Stimulated activated CD4-positive, alpha-beta T cell treated with anti-CD3 and anti-CD28 coated beads, Interleukin-1b, Interleukin-23, amount 100 ng/mL, for 48 hours (primary cell): ENCODE data around the gene SERF2.
A peak's percentile ranks its signal among the peaks of the same experiment; 100 is the strongest.
"Not testable (repeated sequence)": the region's sequence is repeated elsewhere in the genome, so short reads cannot be mapped to it uniquely, and the experiment has no call there.

Experiments used
- DNase-seq: peaks from one replicate; pipeline ENCODE4 v3.0.0-alpha.2; 2020

SERF2 gene

DNA sequence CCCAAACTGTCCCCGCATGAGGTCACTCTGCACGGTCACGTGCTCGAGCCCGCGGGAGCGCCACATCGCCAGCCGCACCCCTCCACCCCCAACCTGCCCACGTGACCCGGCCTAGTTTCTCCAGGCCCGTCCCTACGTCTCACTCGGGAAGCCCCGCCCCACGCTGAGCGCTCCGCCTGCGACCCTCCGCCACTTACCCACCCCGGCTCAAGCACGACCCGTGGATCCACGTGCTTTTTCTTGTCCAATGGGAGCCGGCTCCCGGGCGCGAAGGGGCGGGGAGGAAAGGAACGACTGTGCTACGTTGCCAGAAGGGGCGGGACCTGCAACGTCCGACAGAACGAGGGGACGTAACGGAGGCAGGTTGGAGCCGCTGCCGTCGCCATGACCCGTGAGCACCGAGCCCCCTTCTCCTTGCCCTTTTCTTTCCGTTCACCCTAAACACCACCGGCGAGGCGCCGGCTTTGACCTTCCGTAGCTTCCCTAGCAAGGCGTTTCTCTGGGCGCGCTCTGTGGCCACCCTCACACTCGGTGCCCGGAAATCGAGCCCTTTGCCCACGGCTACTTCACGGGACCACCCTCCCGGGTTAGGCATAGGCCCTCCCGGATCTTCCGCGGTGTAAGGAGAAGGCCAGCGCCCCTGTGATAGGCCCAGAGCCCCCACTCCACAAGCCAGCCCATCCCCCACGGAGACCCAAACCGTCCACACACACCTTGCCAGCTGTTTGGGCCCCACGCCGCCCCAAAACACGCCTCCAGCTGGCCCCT, at the start of gene SERF2:
Gene SERF2, plus strand, starts transcription at position 328 of the 768 bp plus-strand sequence. Its CDS starts 57 bp downstream, at position 385.
- DNase-seq, result peak; percentile 100

DNA sequence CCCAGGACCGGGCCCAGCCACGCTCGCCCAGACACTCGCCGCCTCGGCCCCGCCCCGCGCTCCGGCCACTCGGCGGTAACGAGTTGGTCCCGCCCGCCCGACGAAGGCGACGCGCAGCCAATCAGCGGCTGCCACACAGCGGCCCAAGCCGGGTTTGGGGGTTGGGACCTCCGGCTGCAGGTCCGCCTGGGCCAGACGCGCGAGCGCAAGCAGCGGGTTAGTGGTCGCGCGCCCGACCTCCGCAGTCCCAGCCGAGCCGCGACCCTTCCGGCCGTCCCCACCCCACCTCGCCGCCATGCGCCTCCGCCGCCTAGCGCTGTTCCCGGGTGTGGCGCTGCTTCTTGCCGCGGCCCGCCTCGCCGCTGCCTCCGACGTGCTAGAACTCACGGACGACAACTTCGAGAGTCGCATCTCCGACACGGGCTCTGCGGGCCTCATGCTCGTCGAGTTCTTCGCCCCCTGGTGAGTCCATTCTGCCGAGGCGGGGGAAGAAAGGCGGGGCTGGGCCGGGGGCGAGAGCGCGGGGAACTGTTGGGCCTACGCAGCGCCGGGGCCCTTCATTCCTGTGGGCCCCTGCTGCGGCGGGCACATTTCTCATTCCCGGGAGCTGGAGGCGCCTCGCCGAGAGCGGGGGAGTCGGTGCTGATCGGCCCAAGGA, 45.7 kb upstream of the SERF2 start, which contains the start of gene PDIA3:
Gene PDIA3, plus strand, starts transcription at position 194 of the 658 bp plus-strand sequence. Its CDS starts 102 bp downstream, at position 296.
- DNase-seq, result peak; percentile 89

DNA sequence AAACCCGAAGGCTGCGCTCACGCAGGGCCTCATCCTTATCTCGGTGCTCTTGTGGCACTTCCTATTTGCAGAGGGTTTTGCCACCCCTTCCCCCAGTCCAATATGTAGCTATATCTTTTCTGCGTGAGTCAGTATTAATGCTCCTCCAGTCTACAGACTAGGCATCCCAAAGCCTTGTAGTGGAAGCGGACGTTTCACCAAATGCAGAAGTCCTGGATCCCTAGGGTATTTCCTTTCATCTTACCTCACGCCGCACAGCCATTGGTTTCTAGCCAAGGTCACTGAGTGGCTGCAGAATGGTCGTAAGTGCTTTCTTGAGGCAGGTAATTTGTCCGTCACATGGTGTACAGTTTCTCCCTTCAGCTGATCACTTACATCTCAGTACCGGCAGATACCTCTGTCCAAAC, 45.2 kb upstream of the SERF2 start:
- DNase-seq, result not testable (repeated sequence)

DNA sequence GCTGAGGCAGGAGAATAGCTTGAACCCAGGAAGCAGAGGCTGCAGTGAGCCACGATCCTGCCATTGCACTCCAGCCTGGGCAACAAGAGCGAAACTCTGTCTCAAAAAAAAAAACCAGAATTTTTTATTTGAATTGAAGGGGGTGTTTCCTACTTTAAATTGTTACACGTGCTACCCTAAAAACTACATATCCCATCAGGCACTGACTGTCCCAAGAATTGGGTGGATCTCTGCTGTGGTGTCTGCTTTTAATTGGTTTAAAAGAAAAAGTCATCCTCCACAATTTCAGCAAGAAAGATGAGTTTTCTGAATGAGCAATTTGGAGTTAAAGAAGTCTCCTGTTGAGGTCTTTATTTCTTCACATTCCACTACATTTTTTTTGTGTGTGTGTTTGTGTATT, 43.7 kb upstream of the SERF2 start:
- peak; percentile 8 for DNase-seq

DNA sequence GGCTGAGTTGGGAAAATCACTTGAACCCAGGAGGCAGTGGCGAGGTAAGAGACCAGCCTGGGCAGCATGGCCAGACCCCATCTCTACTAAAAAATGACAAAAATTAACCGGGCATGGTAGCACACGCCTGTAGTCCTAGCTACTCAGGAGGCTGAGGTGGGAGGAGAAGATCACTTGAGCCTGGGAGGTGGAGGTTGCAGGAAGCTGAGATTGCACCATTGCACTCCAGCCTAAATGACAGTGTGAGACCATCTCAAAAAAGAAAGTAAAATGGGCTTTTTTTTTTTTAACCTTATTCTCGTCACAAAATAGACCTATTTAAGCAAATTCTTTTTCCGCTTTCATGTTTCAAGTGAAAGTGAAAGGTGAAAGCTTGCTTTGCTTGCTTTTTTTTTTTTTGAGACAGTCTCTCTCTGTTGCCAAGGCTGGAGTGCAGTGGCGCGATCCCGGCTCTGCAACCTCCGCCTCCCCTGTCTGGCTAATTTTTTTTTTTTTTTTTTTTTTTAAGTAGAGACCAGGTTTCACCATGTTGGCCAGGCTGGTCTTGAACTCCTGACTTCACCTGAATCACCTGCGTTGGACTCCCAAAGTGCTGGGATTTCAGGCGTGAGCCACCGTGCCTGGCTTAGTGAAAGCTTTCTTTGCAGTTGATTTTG, 42.3 kb upstream of the SERF2 start:
- DNase-seq, result peak; percentile 56

DNA sequence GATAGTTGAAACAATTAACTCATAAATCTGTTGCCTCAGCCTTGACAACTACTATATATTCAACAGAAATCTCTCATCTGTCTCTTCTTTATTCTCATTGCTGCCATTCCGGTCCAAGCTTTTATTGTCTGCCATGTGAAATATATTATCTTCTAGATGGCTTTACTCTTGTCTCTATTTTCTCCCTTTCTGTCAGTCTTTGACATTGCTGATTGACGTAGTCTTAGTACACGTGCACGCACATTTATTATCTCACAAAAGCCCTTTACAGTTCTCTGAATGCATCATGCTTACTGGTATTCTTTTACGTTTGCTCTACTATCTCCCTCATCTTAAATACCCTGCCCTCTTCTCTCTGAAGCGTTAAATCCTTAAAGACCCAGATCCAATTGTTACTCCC, 40.2 kb upstream of the SERF2 start:
- no peak for DNase-seq

DNA sequence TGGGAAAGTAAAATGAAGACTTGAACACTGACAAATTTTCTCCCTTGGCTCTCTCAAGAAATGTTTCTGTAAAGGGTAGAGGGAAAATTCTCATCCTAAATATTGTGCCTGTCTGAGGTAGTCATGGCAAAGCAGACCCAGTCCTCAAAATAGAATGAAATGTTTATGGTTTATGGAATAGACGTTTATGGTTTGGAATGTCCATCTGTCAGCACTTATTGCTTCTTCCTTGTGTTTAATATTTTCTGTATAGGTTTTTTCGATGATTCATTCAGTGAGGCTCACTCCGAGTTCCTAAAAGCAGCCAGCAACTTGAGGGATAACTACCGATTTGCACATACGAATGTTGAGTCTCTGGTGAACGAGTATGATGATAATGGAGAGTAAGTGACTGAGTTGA, 29.3 kb upstream of the SERF2 start:
- DNase-seq, result no peak

DNA sequence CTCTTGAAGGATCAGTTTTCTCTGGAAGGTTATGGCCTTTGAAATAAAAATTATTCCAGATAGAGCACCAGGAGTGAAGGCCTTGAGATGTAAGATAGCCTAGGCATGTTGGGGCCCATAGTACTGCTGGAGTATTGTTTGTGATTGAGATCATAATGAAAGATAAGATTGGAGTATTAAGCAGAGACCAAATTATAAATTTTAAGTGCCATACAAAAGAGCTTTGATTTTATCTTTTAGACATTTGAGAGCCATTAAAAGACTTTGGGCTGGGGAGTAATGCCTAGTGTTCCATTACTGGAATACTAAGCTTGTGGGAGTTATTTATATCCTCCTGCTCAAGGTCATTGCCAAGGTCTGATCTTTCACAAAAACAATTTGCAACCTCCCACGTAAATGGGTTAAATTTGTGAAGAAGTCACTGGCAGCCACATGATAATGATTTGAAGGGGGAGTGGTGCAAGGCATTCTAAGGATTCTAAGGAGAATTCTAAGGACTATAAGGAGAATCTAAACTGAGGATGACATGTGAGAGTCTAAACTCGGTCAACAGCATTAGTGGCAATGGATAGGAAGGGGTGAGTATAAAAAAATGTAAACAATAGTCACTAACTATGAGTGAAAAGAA, 28.2 kb upstream of the SERF2 start:
- DNase-seq, result no peak

DNA sequence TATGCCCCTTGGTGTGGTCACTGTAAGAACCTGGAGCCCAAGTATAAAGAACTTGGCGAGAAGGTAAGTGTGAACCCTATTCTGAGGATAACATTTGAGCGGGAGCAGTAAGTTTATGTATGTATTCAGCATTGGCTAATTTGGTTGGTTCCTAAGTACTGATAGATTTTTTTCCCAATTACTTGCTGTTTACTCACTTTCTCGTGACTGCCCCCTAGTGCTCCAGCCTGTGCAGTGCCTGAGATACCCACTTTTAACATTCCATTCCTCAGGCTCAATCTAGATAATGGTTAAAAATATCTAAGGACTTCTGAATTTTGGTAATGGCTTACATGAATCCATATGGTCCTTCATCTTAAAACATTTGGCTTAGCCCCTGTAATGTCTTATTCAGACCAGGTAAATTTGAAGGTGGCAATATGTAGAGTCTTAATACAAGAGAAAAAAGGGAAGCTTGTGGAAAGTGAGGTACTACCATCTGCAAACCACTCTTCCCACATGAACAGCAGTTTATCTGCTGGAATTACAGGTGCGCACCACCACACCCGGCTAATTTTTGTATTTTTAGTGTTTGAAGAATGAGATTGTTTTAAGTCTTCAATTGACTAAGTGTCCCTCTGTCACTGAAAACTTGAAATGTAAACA, 22.4 kb upstream of the SERF2 start:
- peak; percentile 56 for DNase-seq

DNA sequence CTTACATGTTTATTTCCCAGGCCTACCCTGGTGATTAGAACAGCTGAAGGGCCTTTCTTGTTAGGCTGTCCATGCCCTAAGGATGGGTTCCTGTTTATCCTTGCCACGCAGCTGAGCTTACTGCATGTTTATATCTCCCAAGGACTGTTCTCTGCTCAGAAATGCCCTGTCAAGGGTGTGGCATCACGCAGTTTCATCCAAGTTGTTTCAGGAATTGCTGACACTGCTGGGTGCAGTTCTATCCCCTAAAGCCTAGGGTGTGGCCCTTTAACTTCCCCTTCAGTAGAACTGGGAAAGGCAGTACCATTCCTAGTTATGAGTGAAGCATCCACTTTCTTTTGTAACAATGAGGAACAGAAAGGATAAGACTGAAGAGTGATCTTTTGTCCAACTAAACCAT, 20.3 kb upstream of the SERF2 start:
- DNase-seq, result no peak

DNA sequence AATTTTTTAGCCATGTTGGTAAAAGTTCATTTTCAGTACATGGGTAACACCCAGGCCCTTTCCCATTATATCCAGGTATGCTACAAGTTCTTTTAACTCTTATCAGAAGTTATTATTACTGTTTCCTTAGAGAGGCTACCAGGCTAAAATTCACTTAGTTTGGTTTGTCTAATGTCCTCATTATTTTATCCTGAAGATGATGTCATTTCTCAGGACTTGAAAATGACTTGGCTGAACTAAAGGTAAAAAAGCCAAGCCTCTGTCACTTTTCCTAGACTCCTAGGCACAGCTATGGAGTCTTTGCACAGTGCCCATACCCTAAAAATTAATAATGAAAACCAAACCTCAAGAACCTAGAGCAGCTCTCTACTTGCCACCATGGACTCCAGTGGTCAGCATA, 19.5 kb upstream of the SERF2 start:
- no peak for DNase-seq

DNA sequence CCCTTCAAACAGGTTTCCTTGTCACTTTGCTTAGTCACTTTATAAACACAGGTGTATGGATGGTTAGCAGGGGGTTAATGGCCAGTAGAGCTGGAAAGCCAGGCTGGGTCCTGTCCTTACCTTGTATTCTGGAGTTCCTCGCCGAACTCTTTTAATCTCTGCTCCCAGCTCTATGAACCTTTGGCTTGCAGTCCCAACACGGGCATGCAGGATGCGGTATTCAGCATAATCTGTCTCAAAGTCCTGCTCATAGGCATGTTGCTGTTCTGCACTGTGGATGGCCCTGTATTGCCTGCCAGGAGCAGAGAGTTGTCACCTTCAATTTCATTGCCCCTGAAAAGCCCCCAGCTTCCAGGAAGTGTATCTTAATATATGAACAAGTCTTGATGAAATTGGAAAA, 18.1 kb upstream of the SERF2 start:
- no peak for DNase-seq

DNA sequence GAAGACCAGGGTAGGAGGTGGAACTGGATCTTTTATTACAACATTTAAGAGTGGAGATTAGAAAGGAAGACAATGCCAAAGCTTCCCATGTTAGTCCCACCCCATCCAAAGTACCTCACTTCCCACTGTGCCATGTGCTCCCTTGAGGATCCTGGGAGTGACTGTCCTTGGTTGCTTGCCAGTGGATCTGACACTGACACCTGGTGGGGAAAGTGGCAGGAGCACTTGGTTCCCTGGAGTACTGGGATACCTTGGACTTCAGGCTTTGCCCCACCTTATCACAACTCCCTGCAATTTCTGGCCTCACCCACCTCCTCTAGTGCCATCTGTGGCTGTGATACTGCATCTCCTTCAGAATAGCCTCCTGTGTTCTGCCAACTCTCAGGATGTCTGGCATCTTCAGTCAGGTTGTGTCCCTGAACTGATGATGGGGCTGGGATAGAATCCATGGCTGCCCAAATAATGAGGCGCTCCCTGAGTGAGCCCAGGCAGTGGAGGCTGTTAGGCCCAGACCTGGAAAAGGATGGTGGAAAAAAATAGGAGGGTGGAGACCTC, 16.6 kb upstream of the SERF2 start:
- no peak for DNase-seq

DNA sequence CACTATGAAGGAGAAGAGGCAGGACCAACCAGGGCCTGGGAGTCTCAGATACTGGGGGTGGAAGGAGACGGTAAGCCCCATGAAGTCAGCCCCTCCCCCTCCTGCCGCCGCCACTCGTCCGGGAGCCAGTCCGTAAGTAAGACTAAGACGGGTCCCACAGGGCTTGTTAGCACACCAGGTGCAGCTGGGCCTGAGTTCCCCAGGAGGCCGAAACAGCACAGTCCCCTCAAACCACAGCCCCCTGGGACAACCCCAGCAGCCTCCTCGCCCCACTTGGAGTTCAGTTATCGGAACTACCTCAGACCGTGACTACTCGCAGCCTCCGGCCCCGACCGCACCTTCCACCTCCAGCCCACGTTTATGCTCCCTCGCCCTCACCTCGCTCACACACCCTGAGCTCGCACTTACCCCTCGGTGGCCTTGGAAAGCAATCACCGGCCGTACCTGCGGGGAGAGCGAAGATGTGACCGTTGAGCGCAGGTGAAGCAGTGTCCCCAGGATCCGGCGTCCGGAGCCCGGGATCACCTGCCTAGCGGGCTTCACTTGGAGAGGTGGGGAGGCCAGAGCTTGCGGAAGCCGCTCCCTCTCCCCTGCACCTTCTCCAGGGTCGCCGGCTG, 15.9 kb upstream of the SERF2 start:
- DNase-seq, result peak; percentile 22

DNA sequence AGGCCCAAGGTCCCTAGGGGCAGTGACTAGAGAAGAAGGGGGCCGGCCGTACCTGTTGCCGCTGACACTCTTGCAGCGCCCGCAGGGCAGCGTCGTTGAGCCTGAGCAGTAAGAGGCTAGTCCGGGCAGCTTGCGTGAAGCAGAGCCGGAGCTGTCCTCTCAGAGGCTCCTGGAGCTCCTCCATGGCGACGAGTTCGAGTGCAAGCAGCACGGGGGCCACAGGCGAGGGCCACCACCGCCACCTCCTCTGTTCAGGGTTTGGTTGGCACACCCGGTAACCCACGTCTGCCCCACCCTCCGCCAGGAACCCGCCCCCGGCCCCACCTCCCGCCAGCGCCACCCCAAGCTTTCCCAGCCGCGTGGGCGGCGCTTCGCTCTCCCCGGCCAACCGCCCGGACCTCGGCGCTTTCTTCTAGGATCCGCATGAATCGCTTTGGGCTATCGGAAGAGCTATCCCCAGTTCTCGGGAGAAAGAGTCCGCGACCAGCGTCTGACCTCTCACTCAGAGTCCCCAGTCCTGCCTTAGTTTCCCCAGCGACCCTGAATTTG, 15.3 kb upstream of the SERF2 start, which contains the start of gene ELL3:
Gene ELL3, minus strand, starts transcription at position 249 of the 549 bp plus-strand sequence. Its CDS starts 65 bp downstream, at position 184.
- DNase-seq, result peak; percentile 75

DNA sequence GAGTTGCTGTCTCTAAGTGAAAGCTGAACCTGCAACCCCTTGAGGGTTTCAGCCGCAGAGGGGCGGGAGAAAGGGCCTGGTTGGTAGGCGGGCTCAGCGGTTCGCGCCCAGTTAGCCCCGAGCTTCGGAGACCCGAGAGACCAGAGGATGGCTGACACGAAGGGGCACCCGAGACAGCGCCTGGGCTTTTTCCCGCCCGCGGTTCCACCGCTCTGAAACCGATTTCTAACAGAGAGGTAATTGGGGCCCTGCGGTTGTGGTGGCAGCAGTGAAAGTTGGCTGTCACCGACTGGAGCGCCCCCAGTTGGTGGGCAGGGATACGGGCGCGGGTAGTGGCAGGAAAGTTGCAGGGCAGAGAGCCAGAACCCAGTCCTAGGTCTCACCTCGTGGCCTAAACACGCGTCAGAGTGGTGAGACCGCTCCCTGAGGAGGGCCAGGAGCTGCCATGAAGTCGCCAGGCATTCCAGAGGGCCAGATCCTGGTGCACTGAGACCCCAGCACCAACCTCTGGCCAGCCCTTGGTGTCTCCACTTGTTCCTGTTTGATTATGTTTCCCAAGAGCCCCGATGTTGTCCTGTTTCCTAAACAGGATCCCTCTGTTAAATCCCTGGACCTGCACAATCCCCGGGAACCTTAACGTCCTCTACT, 14.7 kb upstream of the SERF2 start:
- peak; percentile 91 for DNase-seq

DNA sequence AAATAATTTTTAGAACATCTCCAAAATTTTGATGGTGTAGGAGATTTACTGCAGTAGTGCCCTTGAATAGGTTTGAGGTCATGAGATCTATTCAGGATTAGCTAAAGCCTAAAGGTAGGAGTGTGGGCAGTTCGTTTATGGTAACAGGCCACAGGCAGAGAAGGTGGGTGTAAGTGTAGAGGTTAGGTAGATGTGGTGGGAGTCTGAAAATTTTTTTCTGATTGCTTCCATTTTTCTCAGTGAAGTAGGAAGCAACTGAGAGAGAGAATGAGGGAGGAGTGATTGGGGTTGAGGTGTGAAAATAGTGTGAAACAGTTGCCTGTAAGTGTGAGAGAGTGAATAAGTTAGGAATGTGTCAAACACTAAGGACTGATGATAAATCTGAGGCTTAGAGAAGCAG, 13.1 kb upstream of the SERF2 start:
- DNase-seq, result no peak

DNA sequence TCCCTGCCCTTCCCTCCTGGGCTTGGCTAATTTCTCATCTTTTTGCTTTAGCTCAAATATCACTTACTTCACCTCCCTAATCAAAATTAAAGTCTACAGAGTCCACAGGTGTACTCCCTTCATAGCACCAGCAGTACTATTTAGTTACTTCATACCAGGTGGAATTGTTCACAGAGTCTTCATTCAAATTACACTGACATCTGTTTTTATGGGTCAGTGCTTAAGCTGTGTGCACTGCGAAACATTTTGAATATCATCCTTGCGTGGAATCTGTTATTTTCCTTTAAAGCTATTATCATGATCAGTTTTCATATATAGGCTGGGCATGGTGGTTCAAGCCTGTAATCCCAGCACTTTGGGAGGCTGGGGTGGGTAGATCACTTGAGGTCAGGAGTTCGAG, 2.7 kb upstream of the SERF2 start:
- no peak for DNase-seq

DNA sequence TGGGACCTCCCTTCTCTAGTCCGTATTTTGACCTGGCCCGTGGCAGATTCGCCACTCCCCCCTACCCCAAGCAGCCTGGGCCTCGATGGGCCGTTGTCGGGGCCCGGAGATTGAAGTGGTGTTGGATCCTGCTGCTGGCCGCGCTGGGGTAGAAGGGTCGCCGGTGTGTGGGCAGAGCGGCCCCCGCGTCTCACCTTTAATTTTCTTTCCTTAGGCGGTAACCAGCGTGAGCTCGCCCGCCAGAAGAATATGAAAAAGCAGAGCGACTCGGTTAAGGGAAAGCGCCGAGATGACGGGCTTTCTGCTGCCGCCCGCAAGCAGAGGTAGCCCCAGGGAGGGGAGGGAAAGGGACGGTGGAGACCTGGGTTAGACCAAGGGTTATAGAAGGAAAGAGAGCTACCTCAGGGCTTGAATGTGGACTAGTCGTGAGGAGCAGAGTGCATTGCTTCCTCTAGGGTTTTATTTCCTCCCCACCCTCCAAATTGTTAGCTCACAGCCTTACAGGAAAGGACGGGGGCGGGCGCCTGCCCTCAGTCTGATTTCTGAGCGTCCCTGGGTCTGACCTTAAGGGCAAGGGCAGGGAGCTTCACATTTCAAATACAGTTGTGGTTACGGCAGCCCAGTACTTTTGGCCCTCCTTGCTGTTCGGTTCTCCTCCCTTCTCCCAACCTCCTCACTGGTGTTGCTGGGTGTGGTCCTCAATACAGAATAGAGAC, 799 bp downstream of the SERF2 start:
- no peak for DNase-seq

DNA sequence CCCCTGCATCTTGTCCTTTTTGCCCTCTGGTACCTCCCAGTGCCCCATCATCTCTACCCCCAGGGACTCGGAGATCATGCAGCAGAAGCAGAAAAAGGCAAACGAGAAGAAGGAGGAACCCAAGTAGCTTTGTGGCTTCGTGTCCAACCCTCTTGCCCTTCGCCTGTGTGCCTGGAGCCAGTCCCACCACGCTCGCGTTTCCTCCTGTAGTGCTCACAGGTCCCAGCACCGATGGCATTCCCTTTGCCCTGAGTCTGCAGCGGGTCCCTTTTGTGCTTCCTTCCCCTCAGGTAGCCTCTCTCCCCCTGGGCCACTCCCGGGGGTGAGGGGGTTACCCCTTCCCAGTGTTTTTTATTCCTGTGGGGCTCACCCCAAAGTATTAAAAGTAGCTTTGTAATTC, 1.5 kb downstream of the SERF2 start:
- DNase-seq, result no peak
